GM12875 (cell line): ENCODE results near the gene LRFN3.
"Not testable (repeated sequence)": the region's sequence is repeated elsewhere in the genome, so short reads cannot be mapped to it uniquely, and the experiment has no call there.

Experiments
- H3K4me3 ChIP-seq: one replicate; pipeline ENCODE4 v1.5.1; 2011; ENCODE audit warnings: low read depth, low read length, control low read depth
- CTCF ChIP-seq: IDR thresholded peaks from 2 replicates; pipeline ENCODE4 v1.5.1; 2011; ENCODE audit warnings: low read depth, mild to moderate bottlenecking, control low read depth, inconsistent platforms, low read length, moderate library complexity, borderline replicate concordance; ENCODE audit not compliant: insufficient read depth

The LRFN3 gene

GRCh38 chr19:35946203-35946602 lies 10.0 kb downstream of the LRFN3 start:
- no peak for TF ChIP-seq CTCF
- H3K4me3 ChIP-seq: no peak overlapping the region

- TF ChIP-seq CTCF: no peak
Observed at GRCh38 chr19:35949131-35949530, 13.0 kb downstream of the LRFN3 start.

GRCh38 chr19:35955881-35956634 lies 19.9 kb downstream of the LRFN3 start:
- H3K4me3 ChIP-seq: no peak overlapping the region
- no peak for TF ChIP-seq CTCF

More at GRCh38 chr19:35949131-35949530, 13.0 kb downstream of the LRFN3 start:
- no peak overlapping the region for H3K4me3 ChIP-seq

- not testable (repeated sequence) for H3K4me3 ChIP-seq
Observed at GRCh38 chr19:35957411-35957810, 21.2 kb downstream of the LRFN3 start.

GRCh38 chr19:35958660-35959039 lies 22.5 kb downstream of the LRFN3 start:
- no peak for TF ChIP-seq CTCF
- H3K4me3 ChIP-seq: no peak overlapping the region

- peak; percentile 43; the same call in 1 of the 2 replicates for TF ChIP-seq CTCF
- no peak overlapping the region for H3K4me3 ChIP-seq
Observed at GRCh38 chr19:35959040-35959967, 23.1 kb downstream of the LRFN3 start.

GRCh38 chr19:35959968-35960320 lies 23.8 kb downstream of the LRFN3 start:
- no peak for TF ChIP-seq CTCF
- no peak overlapping the region for H3K4me3 ChIP-seq
